ENCODE measurements around the gene UPF1.

The UPF1 gene

DNA sequence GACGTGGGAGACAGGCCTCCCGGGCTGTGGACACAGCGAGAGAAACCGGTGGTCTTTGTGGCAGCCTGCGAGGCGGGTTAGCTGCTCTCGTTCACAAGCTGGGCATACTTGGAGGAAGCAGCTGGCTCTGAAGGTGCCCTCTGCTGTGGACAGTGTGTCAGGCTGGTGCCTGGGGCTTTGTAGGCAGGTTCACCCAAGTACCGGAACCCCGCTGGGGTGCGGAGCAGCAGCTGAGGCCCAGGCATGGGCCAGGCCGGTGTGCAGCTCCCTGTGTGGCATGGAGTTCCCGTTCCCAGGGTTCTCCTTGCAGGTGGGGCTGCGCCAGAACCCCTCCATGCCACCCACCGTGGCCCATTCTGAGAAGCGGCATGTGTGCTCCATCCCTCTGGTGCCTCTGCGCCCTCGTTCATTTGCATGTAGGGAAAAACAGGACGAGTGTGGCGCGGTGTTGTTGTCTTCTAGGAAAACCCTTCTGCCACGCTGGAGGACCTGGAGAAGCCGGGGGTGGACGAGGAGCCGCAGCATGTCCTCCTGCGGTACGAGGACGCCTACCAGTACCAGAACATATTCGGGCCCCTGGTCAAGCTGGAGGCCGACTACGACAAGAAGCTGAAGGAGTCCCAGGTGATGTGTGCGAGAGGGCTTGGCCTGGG is 20.0 kb downstream of the UPF1 start:
- TF ChIP-seq, protein P1, sequence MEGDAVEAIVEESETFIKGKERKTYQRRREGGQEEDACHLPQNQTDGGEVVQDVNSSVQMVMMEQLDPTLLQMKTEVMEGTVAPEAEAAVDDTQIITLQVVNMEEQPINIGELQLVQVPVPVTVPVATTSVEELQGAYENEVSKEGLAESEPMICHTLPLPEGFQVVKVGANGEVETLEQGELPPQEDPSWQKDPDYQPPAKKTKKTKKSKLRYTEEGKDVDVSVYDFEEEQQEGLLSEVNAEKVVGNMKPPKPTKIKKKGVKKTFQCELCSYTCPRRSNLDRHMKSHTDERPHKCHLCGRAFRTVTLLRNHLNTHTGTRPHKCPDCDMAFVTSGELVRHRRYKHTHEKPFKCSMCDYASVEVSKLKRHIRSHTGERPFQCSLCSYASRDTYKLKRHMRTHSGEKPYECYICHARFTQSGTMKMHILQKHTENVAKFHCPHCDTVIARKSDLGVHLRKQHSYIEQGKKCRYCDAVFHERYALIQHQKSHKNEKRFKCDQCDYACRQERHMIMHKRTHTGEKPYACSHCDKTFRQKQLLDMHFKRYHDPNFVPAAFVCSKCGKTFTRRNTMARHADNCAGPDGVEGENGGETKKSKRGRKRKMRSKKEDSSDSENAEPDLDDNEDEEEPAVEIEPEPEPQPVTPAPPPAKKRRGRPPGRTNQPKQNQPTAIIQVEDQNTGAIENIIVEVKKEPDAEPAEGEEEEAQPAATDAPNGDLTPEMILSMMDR (IDR thresholded peaks at IDR 0.05) = no peak

DNA sequence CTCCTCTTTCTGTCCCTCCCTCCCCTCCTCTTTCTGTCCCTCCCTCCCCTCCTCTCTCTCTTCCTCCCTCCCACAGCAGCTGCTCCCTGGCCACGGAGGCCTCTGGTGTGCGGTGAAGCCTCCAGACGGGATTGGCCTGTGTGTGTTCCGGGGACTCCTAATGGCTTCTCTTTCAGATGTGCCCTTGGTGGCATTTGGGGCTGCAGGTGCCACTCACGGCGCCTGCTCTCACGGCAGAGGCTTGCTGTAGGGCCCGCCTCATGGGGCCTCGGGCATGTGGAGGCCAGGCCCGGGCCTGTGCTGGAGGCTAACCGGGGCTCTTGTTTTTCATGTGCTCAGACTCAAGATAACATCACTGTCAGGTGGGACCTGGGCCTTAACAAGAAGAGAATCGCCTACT is 20.9 kb downstream of the UPF1 start:
- TF ChIP-seq, protein P1 (IDR thresholded peaks at IDR 0.05) = no peak

DNA sequence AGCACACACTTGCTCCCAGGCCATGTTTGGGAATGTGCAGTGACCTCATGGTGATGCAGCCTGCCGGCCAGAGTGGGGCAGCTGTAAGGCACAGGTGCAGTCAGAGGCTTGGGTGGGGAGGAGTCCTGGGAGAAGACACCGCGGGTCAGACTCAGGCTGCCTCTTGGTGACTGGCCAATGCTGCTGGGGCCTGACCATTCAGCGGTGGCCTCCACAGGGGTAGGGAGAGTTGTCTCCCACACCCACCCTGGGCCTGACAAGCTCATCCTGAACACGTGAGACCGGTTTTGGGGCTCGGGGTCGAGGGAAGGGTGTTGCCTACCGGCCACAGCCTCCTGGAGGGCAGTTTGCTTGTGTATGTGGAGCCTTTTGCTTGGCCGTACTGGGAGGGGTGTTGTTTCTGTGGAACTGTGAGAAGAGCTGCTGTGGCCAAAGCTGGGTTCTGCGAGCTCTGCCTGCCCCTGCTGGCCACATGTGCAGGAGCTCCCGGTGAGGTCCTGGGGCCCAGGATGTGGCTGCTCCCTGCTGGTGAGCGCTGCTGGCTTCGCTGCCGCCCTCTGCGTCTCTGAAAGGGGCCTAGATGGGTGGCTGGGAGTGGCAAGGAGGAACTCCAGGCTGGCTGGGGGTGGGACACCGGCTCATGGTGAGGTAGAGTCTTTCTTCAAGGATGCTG is 22.1 kb downstream of the UPF1 start:
- TF ChIP-seq, protein P1 (IDR thresholded peaks at IDR 0.05) = no peak

DNA sequence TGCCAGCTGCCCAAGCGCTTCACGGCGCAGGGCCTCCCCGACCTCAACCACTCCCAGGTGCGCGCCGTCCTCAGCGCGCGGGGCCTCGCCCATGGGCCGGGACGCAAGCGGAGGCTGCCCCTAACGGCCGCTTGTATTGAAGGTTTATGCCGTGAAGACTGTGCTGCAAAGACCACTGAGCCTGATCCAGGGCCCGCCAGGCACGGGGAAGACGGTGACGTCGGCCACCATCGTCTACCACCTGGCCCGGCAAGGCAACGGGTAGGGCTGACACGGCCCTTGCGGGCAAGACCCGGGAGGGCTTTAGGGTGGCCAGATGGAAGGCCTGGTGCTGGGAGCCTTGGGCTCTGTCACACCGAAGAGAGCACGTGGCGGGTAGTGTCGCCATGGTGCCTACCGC is 23.2 kb downstream of the UPF1 start:
- TF ChIP-seq, protein P1 (IDR thresholded peaks at IDR 0.05) = no peak

DNA sequence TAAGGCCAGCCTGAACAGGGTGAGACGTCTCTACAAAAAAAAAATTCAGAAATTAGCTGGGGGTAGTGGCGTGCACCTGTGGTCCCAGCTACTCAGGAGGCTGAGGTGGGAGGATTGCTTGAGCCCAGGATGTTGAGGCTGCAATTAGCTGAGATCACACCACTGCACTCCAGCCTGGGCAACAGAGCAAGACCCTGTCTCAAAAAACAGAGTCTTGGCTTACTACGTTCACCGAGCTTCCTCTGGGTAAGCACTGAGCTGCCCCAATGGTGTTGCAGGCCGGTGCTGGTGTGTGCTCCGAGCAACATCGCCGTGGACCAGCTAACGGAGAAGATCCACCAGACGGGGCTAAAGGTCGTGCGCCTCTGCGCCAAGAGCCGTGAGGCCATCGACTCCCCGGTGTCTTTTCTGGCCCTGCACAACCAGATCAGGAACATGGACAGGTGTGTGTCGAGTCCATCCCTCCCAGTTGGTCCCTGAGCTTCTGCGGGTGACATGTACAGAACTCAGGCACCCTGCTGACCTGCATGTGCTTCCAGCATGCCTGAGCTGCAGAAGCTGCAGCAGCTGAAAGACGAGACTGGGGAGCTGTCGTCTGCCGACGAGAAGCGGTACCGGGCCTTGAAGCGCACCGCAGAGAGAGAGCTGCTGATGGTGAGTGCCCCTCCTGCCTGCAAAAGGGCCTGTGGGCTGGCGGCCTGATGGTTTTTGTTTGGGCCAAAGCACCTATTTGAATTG is 24.1 kb downstream of the UPF1 start:
- TF ChIP-seq, protein P1 (IDR thresholded peaks at IDR 0.05) = no peak

DNA sequence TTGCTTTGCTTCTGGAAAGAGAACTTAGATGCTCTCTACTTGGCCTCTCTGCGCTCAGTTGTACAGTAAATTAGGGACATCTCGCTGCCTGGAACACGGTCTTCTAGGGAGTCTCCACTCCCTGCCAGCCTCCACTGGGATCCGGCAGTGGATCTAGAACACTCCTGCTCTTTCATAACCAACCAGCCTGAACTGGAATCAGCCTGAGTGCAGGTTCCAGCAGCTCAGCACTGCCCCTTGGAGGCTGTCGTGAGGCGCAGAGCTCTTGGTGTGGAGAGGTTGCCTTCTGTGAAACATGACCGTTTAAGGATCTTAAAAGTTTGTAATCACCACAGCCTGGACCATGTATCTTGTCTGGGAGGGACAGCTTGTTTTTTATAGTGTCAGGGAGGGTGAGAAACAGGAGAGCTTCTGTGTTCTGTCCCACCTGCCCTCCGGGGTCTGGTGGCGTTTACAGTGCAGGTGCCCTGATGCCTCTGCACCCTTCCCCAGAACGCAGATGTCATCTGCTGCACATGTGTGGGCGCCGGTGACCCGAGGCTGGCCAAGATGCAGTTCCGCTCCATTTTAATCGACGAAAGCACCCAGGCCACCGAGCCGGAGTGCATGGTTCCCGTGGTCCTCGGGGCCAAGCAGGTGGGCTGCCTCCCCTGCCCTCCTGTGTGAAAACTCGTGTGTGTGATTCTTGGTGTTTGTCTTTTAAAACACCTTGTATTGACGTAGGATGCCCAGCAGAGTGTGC is 24.8 kb downstream of the UPF1 start:
- TF ChIP-seq, protein P1 (IDR thresholded peaks at IDR 0.05) = peak; percentile 39; the same call in 1 of the 2 replicates

DNA sequence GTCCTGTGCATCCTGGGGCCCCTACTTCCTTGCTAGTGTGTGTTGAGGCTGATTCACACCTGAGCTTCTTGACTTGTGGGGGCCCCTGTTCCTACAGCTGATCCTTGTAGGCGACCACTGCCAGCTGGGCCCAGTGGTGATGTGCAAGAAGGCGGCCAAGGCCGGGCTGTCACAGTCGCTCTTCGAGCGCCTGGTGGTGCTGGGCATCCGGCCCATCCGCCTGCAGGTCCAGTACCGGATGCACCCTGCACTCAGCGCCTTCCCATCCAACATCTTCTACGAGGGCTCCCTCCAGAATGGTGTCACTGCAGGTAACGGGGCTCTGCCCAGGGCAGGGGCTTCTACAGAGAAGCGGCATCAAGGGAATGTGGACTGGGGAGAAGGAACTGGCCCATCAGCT is 25.5 kb downstream of the UPF1 start:
- TF ChIP-seq, protein P1 (IDR thresholded peaks at IDR 0.05) = no peak

All from LNCAP (cell line).